Hippocampal formation (tissue), 2 donors: ENCODE data around the gene ACOX2.
"Not testable (repeated sequence)": the region's sequence is repeated elsewhere in the genome, so short reads cannot be mapped to it uniquely, and the experiment has no call there.

Experiments
- DNase-seq, 2 donors: peaks; one replicate each; lab custom pipeline; 2025; lab: John Stamatoyannopoulos, UW

ACOX2 gene

DNA sequence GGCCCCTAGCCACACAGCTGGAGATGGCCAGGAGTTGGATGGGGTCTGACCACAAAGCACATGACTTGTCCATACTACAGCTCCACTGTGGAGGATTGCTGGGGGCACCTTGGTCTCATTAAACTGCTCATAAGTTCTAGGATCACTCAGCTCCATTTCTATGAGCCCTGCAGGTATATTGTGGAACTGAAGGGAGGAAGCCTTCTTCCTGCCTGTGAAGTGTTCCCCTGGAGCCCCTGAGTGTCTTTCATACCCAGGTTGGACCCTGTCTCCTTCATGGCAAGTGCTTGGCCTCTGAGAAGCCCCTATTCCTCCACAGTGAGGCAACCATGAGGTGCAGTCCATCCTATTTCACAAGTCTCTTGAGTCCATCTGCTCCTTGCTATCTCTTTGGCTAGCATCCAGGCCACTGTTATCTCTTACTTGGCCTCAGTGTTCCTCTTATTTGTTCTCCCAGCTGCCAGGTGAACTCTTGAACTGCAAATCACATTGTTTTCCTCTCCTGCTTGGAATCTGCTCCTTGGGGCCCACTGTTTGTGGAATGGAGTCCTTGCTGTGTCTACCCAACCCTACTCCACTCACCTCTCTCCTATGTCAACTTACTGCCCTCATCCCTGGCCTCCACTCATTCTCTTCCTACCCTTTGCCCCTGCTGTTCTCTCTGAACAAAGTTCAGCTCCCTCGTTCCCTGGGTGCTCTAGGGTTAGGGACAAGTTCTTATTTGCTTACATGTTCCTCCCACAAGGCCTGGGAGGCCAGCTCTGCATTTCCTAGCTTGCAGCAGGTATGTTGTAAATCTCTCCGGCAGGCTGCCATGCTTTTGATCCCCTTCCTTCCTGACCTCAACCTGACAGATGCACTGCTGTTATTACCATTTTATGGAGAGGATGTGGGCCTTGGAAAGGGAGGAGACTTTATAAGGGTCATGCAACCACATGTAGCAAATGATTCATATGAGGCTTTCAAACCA, 1.2 kb downstream of the ACOX2 start:
- no peak for DNase-seq

DNA sequence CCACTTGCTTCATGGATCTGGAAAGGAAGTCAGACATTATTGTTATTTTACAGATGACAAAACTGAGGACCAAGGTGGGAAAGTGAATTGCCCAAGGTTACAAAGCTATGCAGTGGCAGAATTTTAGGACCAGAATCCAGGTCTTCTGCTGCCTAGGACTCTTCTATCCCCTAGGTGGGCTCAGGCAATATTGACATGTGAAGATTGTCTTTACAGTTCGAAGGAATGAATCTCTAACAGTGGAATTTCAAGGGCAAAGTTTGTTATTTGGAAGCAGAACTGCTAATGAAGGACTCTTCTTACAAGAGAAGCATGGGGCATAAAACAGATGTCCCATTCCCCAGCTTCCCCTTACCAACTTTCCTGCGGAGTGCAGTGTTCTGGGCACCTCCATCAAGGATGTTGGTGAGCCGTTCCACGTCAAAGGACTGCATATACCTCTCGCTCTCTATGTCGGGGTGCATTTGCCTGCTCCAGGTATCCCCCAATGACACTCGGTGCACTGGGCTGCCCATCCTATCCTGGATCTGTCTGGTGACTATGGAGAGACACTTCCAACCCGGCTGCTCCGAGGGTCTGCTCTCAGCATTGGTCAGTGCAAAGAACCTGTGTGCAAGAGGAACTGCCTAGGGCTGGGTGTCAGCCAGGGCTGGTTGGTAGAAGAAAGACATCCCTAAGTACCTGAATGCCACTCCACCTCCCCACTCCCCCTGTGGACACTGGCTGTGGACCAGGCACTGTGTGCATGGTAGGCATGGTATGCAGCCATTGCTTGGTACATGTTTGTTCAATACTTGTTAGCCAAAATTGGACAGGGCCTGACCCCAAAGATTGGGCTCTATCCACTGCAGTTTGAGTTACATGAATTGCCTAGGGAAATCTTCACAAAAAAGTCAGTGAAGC, 2.1 kb downstream of the ACOX2 start:
- no peak for DNase-seq

DNA sequence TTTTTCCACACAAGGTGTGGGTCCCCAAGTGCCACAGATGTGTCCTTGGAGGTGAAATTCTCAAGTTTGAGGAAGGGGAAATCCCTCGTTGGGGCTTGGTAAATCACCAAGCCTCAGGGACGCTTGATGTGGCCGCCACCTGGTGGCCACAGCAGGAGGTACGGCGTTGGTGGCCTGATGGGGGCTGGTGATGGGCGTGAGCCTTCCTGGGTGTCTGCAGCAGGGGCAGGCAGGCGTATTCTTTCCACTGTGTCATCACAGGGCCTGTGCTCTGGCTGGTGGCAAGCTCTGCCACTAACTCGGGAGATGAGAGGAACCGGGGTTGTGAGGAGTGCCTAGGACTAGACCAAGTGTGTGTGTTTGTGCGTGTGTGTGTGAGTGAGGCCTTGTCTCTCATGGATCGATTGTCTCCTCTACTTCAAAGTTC, 4.2 kb downstream of the ACOX2 start:
- peak; percentile 51 to 65 for DNase-seq

DNA sequence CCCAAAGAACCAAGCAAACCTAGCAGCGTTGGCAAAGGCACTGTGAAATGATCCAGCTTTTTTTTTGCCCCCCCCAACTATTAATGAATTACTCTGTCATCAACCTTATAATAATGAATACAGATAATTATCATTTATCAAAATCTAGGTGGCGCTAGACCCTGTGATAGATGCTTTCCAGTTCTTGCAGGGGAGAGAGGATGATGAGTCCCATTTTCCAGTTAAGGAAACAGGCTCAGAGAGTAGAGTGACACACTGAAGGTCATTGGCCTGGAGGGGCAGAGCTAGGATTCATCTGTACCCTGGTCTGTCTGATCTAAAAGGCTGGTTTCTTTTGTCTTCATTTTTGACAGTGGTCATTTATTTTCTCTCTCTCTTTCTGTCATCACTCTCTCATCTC, 5.0 kb downstream of the ACOX2 start:
- no peak for DNase-seq

DNA sequence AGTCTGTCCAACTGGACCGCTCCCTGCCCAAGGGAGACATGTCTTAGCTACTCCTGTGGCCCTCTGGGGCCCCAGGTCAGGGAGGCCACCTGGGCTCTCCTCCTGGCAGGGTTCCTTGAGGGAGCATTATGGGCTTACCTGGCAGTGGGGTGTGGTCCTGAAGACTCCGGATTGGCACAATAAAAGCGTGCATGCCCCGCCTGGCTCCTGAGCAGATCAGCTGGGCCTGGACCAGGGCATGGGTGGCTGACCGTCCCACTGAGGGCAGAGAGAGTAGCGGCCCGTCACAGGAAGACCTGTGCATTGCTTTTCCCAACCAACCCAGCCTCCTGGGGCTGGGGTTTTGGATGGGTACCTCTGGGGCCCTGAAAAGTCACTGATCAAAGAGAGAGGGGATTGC, 5.4 kb downstream of the ACOX2 start:
- DNase-seq: no peak

DNA sequence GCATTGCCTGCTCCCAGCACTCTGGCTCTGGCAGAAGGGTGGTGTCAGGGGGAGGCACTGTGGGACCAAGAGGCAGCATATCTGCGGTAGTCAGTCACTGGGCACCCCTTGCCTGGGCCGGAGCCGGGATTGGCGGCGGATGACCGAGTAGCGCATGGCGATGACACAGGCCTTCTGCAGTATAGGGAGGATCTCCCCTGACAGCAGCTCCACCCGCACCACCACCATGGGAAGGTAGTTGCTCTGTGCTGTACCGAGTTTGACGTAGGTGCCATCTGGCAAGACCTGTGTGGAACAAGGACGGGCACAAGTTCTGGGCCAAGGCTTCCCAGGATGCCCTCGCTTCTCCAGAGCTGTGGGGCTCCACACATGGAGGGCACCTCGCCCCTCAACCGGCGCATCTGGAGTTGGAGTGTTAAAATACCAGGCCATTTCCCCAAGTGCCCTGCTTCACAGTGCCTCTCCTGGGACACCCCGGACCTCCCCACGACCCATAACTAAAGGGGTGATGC, 6.6 kb downstream of the ACOX2 start:
- DNase-seq: no peak

DNA sequence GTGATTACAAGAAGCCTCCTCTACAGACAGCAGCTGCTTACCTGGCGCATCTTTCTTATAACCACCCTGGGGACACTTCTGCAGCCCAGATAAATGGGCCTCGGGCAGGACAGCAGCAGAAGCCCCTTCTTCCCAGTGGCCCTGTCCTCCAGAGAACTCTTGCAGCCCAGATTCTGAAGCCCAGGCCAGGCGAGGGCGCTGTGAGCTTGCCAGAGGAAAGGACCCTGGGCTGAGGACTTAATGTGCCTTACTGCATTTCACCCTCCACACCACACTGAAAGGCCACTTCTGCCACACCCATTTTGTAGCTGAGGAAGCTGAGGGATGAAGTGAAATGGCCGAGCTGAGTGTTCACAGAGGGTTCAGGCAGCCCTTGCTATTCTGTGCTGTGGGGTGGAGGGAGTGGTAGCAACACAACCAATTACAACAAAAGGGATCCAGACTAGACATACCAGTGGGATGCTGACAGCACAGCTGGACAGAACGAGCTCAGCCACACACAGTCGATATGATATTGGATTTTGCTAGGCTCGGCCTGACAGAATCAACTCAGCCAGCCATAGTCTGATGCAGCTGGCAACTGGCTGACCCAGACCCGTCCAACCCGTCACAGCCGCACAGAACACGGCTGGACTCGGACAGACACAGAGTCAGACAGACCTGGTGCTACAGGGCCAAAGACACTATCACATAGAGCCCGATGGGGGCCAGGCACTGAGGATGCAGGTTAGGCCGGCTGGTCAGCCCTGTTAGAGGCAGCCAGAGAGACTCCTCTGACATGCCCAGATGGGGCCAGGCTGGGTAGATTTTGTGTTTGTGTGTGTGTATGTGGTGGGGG, 7.3 kb downstream of the ACOX2 start:
- DNase-seq: no peak

DNA sequence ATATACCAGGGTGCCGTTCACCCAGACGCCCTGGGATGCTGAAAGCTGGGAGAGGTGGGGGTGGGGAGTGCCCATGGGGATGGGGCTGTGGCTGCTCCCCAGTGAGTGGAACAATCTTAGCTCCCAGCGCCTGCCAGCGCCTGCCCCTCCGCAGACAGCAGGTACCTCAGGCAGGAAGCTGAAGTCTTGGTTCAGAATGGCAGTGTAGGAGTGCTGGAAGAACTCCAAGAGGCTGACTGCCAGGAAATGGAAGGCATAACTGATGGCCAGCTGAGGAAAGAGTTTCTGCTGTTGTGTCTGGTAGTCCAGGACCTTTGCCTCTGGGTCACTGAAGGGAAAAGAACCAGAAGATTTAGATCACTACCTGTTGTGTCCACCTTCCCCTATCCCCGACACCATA, 8.4 kb downstream of the ACOX2 start:
- no peak for DNase-seq

DNA sequence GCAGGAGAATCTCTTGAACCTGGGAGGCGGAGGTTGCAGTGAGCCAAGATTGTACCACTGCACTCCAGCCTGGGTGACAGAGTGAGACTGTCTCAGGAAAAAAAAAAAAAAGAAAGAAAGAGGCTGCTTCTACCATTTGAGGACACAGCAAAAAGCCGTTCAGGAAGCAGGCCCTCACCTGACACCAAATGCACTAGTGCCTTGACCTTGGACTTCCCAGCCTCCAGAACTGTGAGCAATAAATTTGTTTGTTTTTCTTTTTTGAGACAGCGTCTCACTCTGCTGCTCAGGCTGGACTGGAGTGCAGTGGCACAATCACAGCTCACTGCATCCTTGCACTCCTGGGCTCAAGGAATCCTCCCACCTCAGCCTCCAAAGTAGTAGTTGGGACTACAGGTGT, 9.6 kb downstream of the ACOX2 start:
- DNase-seq: not testable (repeated sequence)

DNA sequence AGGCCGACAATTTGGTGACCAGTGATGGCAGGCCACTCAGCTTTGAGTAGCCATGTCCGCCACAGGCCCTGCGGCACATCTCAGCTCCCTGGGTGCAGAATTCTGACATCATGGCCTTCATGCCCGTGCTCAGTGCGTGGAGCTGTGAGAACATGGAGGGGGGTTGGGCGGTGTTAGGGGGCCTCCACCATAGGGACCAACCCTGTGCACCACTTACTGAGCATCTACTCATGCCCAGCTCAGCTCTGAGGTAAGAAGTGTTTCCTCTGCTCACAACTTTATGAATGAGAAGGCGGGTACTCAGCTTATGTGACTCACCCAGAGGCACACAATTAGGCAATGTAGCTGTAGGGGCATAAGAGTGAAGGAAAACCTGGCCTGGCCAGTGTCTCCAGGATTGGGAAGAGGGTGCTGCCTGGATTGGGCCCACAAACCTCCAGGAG, 10.5 kb downstream of the ACOX2 start:
- no peak for DNase-seq

DNA sequence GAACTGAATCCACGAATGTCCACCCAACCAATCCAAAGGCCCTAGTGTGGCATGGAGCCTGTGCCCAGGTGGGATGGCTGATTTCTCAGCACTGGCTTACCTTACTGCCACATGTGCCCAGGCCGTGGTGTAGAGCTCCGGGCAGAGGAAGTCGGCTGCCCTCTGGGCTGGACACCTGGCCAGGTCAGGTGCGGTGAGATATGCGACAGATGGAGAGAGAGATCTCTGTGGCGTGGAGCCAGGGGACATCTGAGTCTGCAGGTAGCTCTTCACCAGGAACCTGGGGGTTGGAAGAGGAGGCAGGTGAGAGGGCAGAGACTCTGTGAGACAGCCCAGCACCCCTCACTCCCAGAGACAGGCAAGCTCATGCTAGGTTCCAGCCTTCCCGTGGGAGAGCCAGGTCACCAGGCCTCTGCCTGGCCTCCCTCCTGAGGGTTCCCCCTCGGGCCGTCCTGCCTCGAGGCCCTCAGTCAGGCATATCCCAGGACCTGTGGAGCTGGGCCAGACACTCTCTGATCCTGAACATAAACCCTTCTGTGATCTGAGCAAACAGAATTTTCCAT, 12.6 kb downstream of the ACOX2 start:
- DNase-seq: no peak

DNA sequence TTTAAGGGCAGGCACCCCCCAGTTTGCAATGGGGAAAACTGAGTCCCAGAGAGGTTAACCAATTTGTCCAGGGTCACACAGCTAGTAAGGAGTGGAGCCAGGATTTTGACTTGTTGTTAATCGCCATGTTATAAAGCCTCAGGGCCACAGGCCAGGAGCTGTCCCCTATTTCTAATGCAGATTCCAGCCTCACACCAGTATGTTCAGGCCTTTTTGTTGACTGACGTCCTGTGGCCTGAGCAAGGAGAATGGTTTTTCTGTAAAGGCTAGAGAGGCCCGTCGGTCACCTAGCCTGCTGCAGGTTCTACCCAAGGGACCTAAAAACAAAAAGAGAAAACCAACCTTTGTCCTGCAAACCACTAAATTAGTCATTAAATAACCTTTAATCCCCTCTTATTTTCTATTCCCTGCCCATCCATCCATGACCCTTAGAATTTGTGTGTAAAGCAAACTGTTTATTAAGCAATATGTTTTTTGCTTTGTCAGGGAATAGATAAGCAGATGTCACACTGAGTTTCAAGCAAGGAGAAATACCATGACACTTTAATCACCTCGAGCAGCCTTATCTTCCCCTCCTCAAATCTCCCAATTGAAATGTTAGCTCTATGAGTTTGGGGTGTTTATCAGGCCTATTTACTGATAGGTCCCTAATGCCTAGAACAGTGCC, 14.1 kb downstream of the ACOX2 start:
- no peak for DNase-seq

DNA sequence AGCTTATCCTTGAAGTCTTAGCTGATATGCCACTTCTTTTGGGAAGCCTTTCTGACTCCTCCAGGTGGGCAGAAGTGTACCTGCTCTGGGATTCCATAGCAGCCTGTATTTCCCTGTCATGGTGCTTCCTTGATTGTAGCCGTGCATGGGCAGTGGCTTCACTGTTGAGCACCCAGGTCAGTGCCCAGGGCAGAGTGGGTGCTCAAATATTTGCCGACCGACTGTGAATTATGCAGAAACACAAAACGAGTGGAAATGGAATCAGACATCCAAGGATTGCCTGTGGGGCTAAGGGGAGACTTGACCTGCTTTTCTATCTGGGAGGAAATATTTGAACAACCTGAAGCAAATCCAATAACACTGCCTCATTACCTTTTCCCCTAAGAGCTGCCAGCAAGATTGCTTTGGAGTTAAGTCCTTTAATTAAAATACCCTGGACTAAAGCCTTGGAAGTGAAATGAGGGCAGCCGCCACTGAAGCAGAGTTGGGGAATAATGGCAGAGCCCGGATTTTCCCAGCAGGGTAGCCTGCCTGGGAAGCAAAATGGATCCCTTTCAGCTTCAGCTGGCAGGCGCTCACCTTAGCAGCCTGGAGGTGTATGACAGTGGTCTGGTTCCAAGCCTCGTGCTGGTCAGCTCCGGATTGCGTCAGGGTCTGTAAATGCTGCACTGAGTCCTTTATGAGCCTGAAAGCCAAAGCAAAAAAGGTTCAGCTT, 14.9 kb downstream of the ACOX2 start:
- DNase-seq: peak; percentile 24 to 63

DNA sequence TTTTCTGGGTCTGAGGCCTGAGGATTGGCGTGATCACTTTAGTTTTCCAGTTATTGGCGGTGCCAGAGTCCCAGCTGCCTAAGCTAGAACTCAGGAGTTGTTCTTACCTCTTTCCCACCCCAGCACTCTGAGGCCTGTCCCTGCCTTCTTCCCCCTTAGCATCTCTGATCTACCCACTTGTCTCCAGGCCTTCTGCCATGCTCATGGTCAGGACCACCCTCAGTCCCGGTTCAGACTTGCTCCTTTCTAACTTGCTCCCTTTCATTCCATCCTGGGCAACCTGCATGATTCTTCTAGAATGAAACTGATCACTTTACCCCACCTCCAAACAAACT, 15.7 kb downstream of the ACOX2 start:
- no peak for DNase-seq

DNA sequence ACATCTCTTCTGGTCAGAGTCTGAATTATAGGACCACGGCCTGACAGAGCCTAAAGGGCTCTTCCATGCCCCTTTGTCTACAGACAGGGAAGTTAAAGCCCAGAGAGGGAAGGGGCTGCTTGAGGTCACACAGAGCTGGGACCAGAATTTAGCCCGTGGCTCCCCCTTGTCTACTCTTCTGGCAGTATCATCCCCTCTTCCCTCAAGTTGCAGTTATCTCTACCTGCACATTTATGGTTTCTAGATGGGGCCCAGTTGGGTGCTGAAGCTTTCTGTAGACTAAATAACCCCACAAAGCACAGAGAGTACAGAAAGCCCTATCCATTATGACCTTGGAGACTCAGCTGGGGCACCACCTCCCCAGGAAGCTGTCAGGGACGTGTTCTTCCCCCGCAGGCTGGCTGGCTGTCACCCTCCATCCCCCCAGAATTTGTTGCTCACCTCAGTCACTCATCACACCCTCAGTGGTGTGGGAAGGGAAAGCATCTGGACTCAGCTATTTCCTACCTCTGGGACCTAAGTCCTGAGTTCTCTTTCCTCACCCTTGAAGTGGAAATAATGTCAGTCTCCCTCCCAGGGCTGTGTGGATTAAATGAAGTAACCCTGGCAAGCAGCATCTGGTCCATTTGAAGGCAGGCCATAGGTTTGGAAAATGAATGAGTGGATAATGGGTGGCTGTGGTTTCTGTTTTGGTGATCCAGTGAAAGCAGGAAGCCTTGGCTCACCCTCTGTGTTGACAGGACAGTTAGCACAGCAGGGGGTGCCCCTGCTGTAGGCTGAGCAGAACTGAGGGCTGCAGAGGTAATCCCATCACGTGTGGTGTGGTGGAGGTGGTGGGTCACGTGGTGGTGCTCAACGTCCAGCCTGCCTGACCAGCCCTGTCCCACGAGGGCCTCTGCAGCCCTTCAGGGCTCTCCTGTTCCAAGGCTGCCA, 16.3 kb downstream of the ACOX2 start:
- DNase-seq: no peak

DNA sequence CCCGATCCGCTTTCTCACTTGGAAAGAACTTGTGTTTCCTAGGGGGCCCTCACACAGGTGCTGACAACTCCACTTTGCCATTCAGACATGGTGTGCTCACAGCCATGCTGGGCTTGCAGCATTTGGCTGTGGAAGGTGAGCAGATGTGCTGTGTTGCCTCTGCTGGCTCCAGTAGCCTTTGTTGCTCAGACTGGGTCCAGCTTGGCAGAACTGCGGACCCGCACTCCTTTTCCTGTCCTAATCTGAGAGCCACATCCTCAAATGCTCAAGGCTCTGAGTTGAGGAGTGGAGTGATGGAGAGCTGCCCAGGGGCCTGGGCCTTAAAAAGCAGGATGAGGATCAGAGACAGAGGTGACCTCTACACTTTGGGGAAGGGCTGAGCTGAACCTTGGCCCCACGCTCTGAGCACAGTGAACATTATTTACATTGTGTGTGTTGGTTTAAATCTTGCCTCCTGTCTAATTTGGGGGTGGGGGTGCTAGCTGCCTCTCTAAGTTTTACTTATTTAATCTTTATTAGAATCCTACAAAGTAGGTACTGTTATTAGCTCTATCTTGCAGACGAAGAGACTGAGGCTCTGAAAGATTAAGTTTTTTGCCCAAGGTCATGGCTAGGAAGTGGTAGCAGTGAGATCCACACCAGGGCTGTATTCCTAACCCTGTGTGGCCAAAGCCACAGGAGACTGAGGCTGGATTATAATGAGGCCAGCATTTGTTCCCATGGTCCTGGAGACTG, 17.2 kb downstream of the ACOX2 start:
- DNase-seq: no peak

DNA sequence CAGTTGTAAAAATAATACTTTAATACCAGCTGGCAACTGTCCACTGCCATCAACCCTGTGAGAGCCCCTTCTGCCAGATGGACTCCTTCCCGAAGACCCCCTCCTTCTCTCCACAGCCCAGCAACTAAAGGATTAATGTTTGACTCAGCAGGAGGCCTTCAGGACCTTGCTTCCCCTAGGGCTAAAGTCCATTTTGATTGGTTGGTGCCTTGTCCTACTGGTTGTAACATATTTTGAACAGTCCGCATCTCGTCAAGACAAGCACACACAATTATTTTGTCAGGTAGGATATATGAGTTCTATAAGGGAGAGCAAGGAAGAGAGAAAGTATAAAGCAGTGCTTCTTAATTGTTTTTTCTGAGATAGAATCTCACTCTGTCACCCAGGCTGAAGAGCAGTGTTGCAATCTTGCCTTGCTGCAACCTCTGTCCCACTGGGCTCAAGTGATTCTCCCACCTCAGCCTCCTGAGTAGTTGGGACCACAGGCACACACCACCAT, 18.6 kb downstream of the ACOX2 start:
- no peak for DNase-seq

DNA sequence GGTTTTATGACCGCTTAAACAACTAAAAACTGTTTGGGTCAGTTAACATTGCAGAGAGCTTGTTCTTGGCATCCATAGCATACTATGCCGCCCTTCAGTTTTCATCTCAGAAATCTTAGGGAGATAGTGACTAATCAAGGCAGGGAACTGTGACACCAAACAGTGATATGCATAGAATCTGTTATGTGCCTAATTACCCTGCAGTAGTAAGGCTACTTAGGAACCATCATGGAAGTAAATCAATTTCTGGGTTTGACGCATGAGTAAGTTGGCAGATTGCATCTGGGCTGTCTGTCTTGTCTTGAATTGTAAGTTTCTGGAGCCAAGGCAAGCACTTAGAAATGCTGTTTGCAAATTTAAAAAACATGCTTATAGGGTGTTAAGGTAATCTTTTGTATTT, 22.6 kb downstream of the ACOX2 start:
- no peak for DNase-seq
